IPS-20b (cell line): ENCODE results near the gene INPP5J.

Experiments used
- H3K27ac ChIP-seq: one replicate; pipeline ENCODE4 v1.5.1; 2013; ENCODE audit warnings: low read length
- H3K27me3 ChIP-seq: 2 replicates; pipeline ENCODE4 v1.6.1; 2013; ENCODE audit warnings: mild to moderate bottlenecking, low read length, inconsistent platforms; ENCODE audit not compliant: insufficient read depth
- H3K36me3 ChIP-seq: 2 replicates; pipeline ENCODE4 v1.6.1; 2013; ENCODE audit warnings: low read depth, mild to moderate bottlenecking, inconsistent platforms, low read length, moderate library complexity; ENCODE audit not compliant: insufficient read depth
- H3K4me1 ChIP-seq: 2 replicates; pipeline ENCODE4 v1.6.1; 2013; ENCODE audit warnings: mild to moderate bottlenecking, control low read depth, inconsistent platforms, low read length, moderate library complexity; ENCODE audit not compliant: insufficient read depth
- H3K4me3 ChIP-seq: 2 replicates; pipeline ENCODE4 v1.5.1; 2013; ENCODE audit warnings: mild to moderate bottlenecking, low read length, inconsistent platforms
- H3K9ac ChIP-seq: 2 replicates; pipeline ENCODE4 v1.6.1; 2013; ENCODE audit warnings: low read depth, mild to moderate bottlenecking, inconsistent platforms, low read length, moderate library complexity
- H3K9me3 ChIP-seq: 2 replicates; pipeline ENCODE4 v1.6.1; 2013; ENCODE audit warnings: mild to moderate bottlenecking, low read depth, low read length, inconsistent platforms; ENCODE audit not compliant: insufficient read depth

INPP5J gene

DNA sequence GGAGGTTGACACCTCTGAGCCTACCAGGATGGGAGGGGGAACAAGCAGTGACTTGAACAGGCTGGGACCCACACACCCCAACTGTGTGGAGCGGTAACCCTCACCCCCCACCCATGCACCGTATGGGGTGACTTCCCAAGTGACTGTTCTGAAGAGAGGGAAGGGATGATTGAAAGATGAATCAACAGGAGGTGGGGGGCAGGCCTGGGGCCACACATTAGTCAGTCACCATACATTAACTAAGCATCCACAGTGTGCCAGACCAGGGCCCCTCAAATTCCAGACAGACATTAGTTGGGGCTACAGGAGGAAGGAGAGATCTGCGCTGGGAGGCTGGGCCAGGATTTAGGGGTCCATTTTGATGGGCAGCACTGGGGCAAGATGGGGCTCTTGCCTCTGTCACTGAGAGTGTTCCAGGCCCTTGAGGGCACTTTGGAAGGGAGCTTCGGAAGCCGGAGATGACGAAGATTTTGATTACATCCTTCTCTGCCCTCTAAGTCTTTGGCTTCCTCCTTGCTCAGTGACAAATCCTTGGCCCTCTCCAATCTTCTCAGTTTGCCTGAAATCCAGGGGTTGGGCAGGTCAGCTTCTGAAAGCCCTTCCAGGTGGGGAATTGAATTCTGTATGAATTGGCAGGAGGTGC, 40.7 kb upstream of the INPP5J start:
- Histone ChIP-seq H3K4me3 (peak overlapping the region; percentile 74), H3K36me3 (no peaks in the 10 kb centered on the region), H3K9ac (no peak overlapping the region; the same call in 1 of the 2 replicates), H3K27me3 (peaks cover 12% of the 10 kb centered on the region; the same call in 1 of the 2 replicates), H3K27ac (no peak overlapping the region), H3K9me3 (no peaks in the 10 kb centered on the region), H3K4me1 (peaks cover 11% of the 10 kb centered on the region)

DNA sequence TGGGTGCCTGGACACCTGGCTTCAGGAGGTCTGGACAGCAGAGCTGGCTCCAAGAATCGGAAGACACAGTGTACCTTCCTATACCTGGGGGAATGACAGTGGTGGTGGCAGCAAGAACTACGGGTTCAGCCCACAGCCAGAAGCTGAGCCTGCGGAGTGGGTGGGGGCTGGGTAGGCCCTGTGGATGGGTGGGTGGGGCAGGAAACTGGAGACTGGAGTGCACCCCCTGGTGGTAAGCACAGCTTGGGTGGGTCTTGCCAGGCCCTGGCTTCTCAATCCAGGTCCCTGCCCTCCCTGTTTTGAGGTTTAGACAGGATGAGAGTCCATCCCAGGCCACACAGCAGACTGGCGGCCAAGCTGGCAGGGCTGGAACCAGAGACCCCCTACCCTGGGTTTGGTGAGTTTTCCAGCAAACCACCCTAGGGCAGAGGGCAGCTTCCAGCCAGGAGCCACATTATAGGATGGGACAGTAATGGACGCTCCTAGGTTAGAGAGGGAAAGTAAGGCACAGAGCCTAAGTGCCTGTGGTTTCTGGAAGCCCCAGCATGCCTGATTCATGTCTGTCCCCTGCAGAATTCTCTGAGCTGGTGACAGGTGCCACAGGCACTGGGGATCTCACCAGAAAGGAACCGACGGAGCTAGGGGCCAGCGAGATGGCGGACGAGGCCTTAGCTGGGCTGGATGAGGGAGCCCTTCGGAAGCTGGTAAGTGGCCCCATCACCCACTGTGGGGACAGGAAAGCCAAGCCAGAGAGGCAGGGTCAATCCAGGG, 40.0 kb upstream of the INPP5J start:
- Histone ChIP-seq H3K4me1 (peaks cover 11% of the 10 kb centered on the region), H3K27me3 (peaks cover 12% of the 10 kb centered on the region; the same call in 1 of the 2 replicates), H3K4me3 (no peak overlapping the region), H3K27ac (no peak overlapping the region), H3K9ac (no peak overlapping the region; the same call in 1 of the 2 replicates), H3K9me3 (no peaks in the 10 kb centered on the region), H3K36me3 (no peaks in the 10 kb centered on the region)

DNA sequence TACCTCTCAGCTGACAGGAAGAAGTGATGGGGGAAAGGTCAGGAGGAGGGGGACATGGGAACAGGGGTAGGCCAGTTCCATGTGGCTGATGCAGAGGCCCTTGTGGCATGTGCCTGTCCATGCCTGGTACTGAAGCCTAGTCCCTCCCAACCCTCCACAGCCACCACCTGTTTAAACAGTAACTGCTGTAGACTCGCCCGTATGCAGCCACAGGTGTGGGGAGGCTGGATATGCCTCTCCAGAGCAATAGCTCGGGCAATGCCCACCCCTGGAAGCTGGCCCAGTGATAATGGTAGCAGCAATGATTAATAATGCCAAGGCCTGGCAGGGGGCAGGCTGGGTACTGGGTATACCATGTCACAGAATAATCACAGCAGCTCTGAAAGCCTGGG, 39.4 kb upstream of the INPP5J start:
- Histone ChIP-seq H3K4me1 (peaks cover 11% of the 10 kb centered on the region), H3K27me3 (peaks cover 12% of the 10 kb centered on the region; the same call in 1 of the 2 replicates), H3K9ac (peak overlapping the region; percentile 93; the same call in 1 of the 2 replicates), H3K27ac (no peak overlapping the region), H3K36me3 (no peaks in the 10 kb centered on the region), H3K9me3 (no peaks in the 10 kb centered on the region), H3K4me3 (peak overlapping the region; percentile 86; the same call in 1 of the 2 replicates)

DNA sequence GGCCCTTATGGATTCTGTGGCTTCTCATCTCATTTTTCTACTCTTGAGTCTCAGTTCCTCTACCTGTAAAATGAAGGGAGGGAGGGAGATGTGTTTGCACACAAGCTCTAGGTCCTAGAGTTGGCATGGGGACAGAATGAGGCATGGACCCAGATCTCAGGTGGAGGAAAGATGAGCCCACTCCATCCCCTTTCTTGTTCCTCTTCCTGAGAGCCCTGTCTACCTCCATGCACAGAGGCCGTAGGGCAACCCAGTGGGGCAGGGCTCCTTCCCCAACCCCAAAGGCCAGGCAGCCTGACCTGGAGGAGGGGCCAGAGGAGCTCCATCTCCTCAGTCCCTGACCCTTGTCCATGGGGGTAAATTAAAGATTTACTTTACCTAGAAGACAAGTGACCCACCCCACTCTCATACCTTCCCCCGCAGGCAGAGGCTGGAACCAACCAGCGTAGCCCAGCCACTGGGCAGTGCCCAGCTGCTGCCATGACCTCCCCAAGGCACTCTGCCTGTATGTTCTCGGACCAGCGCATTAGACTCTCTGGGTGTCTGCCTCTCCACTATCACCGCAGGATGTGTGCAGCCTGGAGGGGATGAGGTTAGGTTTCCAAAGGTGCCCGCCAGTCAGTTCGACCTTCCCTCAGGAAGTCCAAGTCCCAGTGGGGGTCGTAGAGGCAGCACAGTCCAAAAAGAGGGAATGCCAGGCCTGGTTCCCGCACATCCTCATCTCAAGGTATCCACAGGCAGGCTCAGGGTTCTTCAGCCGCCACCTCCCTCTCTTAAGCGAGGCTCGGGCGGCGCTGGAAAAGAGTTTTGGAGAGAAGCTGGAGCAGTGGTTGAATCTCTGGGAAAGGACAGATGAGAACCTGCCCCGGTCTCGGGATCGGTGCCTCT, 38.6 kb upstream of the INPP5J start:
- peak overlapping the region; percentile 57 for H3K27ac ChIP-seq
- H3K4me3 ChIP-seq, result peak overlapping the region; percentile 86
- no peaks in the 10 kb centered on the region for H3K9me3 ChIP-seq
- no peaks in the 10 kb centered on the region for H3K36me3 ChIP-seq
- H3K9ac ChIP-seq, result peak overlapping the region; percentile 93
- H3K4me1 ChIP-seq, result peaks cover 11% of the 10 kb centered on the region
- peaks cover 12% of the 10 kb centered on the region; the same call in 1 of the 2 replicates for H3K27me3 ChIP-seq

DNA sequence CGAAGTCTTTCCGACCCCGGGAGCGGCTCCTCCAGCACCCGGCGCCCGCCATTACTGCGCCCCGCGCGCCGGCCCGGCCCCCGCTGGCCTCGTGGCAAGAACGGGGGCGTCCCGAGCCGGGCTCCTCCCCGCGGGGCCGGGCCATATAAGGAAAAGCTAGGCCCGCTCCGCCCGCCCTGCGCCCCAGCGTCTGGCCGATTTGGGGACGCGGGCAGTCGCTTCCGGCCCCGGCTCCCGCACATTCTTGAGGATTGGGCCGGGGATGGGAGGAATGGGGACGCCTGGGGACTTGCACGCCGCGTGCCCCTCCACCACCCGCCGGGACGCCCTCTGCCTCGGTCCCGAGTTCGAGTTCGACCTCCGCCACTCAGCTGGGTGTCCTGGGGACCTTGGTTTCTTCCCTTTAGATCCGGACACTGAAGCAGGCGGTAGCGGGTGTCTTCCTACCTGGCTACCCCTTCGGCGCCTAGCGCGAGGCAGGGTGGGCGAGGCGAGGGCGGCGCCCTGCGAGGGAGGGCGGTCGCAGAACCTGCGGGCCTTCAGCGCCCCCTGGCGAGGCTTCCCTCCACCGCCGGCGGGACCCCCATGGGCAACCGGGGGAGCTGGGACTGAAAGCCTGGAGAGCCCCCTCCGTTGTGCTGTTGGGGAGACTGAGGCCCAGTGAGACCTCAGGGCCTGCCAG, 37.8 kb upstream of the INPP5J start:
- Histone ChIP-seq H3K27ac (peak overlapping the region; percentile 86), H3K4me1 (peaks cover 11% of the 10 kb centered on the region), H3K36me3 (no peaks in the 10 kb centered on the region), H3K27me3 (peaks cover 12% of the 10 kb centered on the region; the same call in 1 of the 2 replicates), H3K9me3 (no peaks in the 10 kb centered on the region), H3K9ac (peak overlapping the region; percentile 93), H3K4me3 (peak overlapping the region; percentile 86)

DNA sequence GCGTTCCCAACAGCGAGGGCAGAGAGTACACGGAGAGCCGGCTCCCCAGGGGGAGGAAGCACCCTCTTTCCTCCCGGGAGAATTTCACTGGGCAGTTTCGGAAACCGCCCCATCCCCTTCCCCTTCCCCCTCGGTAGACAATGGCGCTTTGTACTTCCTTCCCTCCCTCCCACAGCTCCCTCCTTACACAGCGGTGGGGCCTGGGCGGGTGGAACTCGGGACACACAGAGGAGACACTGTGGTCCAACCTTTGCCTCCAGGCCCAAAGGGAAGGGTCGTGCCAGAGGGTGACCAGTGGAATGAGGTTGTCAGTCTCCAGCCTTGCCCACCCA, 37.3 kb upstream of the INPP5J start:
- no peaks in the 10 kb centered on the region for H3K9me3 ChIP-seq
- peak overlapping the region; percentile 86 for H3K27ac ChIP-seq
- H3K9ac ChIP-seq, result peak overlapping the region; percentile 93
- peaks cover 12% of the 10 kb centered on the region; the same call in 1 of the 2 replicates for H3K27me3 ChIP-seq
- H3K4me3 ChIP-seq, result peak overlapping the region; percentile 86
- H3K36me3 ChIP-seq, result no peaks in the 10 kb centered on the region
- H3K4me1 ChIP-seq, result peaks cover 11% of the 10 kb centered on the region

DNA sequence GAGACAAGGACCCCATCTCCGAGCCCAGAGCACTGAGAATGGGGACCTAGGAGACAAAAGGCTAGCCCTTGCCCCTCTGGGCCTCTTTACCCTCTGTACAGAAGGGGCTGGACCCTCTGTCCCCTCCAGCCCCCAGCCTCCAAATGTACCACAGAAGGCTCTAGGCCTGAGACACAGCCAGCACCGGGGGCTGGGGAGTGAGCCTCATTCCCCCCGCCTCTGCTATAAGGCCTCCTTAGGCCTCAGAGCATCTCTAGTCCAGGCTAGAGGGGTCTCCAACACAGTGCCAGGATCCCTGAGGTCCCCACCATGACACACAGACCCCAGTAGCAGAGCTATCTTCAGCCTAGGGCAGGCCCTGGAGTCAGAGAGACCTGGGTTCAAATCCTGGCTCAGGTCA, 36.8 kb upstream of the INPP5J start:
- Histone ChIP-seq H3K9me3 (no peaks in the 10 kb centered on the region), H3K27me3 (peaks cover 12% of the 10 kb centered on the region; the same call in 1 of the 2 replicates), H3K4me1 (peaks cover 11% of the 10 kb centered on the region), H3K4me3 (peak overlapping the region; percentile 86; the same call in 1 of the 2 replicates), H3K27ac (no peak overlapping the region), H3K36me3 (no peaks in the 10 kb centered on the region), H3K9ac (peak overlapping the region; percentile 93; the same call in 1 of the 2 replicates)

DNA sequence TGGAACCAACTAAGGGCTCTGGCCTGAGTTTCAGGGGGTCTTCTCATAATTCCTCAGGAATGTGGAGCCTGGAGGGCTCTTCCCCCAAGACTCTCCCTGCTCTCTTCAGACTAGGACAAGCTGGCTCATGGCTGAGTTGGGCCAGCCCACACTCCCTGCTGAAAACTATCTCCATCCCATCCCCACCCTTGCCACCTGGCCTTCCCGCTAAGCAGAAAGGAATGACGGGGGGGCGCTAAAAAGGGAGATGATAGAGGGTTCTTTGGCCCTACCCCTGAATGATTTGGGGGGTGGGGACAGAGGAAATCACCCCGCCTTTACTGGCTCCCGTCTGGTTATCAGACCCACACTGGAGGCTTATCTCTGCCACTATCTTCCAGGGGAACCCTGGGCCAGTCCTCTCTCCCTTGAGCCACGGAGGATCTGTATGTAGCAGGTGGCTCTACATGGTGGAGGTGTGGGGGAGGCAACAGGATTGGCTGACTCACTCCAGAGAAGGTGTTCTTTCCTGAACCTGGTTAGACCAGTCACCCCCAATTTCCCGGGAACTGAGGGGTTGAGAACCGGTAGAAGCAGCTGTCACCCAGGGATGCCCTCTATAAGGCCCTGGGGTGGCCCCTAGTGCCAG, 35.9 kb upstream of the INPP5J start:
- Histone ChIP-seq H3K36me3 (no peaks in the 10 kb centered on the region), H3K27ac (no peak overlapping the region), H3K4me1 (peaks cover 8% of the 10 kb centered on the region), H3K9ac (no peak overlapping the region), H3K4me3 (no peak overlapping the region), H3K27me3 (peaks cover 7% of the 10 kb centered on the region; the same call in 1 of the 2 replicates), H3K9me3 (no peaks in the 10 kb centered on the region)

DNA sequence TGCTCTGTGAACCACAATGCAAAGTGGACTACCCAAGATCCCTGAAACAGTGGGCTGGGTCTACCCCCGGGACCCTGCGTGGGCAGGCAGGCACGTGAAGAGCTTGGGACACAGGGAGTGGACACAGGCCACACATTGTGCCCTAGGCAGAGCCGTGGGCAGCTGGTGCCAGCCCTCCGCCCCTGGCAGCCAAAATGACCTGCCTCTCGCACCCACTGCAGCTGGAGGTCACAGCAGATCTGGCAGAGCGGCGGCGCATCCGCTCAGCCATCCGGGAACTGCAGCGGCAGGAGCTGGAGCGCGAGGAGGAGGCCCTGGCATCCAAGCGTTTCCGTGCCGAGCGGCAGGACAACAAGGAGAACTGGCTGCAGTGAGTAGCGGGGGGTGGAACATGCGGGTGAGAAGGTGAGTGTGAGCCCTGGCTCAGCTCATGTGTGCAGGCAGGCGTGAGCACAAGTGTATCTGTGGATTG, 35.0 kb upstream of the INPP5J start:
- Histone ChIP-seq H3K36me3 (no peaks in the 10 kb centered on the region), H3K4me1 (peaks cover 8% of the 10 kb centered on the region), H3K4me3 (no peak overlapping the region), H3K9ac (no peak overlapping the region), H3K27ac (no peak overlapping the region), H3K9me3 (no peaks in the 10 kb centered on the region), H3K27me3 (no peaks in the 10 kb centered on the region)

DNA sequence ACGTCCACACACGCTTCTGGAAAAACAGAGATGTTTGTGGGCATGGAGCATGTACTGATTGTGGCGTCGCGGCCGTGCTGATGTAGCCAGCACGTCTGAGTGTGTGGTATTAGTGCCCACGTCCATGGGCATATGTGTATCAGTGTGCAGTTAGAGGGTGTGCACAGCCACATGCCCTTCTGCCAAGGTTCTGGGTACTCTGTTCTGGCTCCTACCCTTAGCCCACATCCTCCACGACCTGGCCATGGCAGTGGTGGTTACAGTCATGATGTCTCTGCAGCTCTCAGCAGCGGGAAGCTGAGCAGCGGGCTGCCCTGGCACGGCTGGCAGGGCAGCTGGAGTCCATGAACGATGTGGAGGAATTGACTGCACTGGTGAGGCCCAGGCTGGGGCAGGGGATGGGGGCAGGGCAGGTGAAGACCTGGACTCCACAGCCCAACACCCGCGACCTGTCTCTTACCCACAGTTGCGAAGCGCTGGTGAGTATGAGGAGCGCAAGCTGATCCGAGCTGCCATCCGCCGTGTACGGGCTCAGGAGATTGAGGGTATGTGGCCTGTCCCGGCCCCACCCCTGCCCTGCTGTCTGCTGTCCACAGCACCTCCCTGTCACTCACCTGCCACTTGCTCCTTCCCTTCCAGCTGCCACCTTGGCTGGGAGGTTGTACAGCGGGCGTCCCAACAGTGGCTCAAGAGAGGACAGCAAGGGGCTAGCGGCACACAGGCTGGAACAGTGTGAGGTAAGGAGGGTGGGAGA, 34.4 kb upstream of the INPP5J start:
- Histone ChIP-seq H3K9me3 (no peaks in the 10 kb centered on the region), H3K27me3 (no peaks in the 10 kb centered on the region), H3K36me3 (no peaks in the 10 kb centered on the region), H3K27ac (no peak overlapping the region), H3K4me3 (no peak overlapping the region), H3K9ac (no peak overlapping the region), H3K4me1 (peaks cover 4% of the 10 kb centered on the region; the same call in 1 of the 2 replicates)
